DOHH2 (cell line): ENCODE data around the gene FREM3.

ENCODE experiments used
- H3F3A ChIP-seq: fragments of 200-600 bp; sonication (generic), shearing (Covaris generic); 2 replicates; pipeline ENCODE4 v1.6.0; 2016; ENCODE audit warnings: antibody characterized with exemption, mild to moderate bottlenecking; ENCODE audit not compliant: control insufficient read depth, insufficient read depth
- H3K27ac ChIP-seq: fragments of 200-600 bp; sonication (generic); 2 replicates; pipeline ENCODE4 v1.5.1; 2014; ENCODE audit warnings: low read depth, mild to moderate bottlenecking, low read length, moderate library complexity
- H3K27me3 ChIP-seq: fragments of 200-600 bp; sonication (generic); 2 replicates; pipeline ENCODE4 v1.6.1; 2014; ENCODE audit warnings: mild to moderate bottlenecking, low read length, mixed read lengths; ENCODE audit not compliant: control insufficient read depth
- H3K36me3 ChIP-seq: fragments of 200-600 bp; sonication (generic); 2 replicates; pipeline ENCODE4 v1.6.1; 2014; ENCODE audit warnings: mild to moderate bottlenecking, low read length, moderate library complexity, mixed read lengths; ENCODE audit not compliant: control insufficient read depth
- H3K4me1 ChIP-seq: fragments of 200-600 bp; sonication (generic); 2 replicates; pipeline ENCODE4 v1.6.1; 2014; ENCODE audit warnings: mild to moderate bottlenecking, low read length, mixed read lengths; ENCODE audit not compliant: control insufficient read depth
- H3K4me2 ChIP-seq: fragments of 200-600 bp; sonication (generic); 2 replicates; pipeline ENCODE4 v1.6.0; 2014; ENCODE audit warnings: mild to moderate bottlenecking, low read length, moderate library complexity
- H3K4me3 ChIP-seq: fragments of 200-600 bp; sonication (generic); 2 replicates; pipeline ENCODE4 v1.5.1; 2014; ENCODE audit warnings: mild to moderate bottlenecking, low read length, mixed read lengths
- H3K79me2 ChIP-seq: fragments of 200-600 bp; sonication (generic); 2 replicates; pipeline ENCODE4 v1.6.1; 2014; ENCODE audit warnings: mild to moderate bottlenecking, low read length, mixed read lengths; ENCODE audit not compliant: control insufficient read depth
- H3K9me2 ChIP-seq: fragments of 200-600 bp; sonication (generic); replicated peaks from 2 replicates; pipeline ENCODE4 v1.6.1; 2014; ENCODE audit warnings: mild to moderate bottlenecking, low read length, mixed read lengths; ENCODE audit not compliant: control insufficient read depth
- H3K9me3 ChIP-seq: fragments of 200-600 bp; sonication (generic); 2 replicates; pipeline ENCODE4 v1.6.1; 2014; ENCODE audit warnings: antibody characterized with exemption, low read length, mixed read lengths; ENCODE audit not compliant: control insufficient read depth, insufficient read depth
- H4K20me1 ChIP-seq: fragments of 200-600 bp; sonication (generic); 2 replicates; pipeline ENCODE4 v1.6.0; 2014; ENCODE audit warnings: low read depth, mild to moderate bottlenecking, antibody characterized with exemption, low read length, moderate library complexity; ENCODE audit not compliant: control insufficient read depth, insufficient read depth
- CTCF ChIP-seq: fragments of 200-600 bp; sonication (generic); IDR thresholded peaks from one replicate; pipeline ENCODE4 v1.5.1; 2014; ENCODE audit warnings: antibody characterized with exemption, mild to moderate bottlenecking, low read depth, low read length; ENCODE audit not compliant: poor library complexity, severe bottlenecking
- EZH2phosphoT487 ChIP-seq: fragments of 200-600 bp; sonication (generic); IDR thresholded peaks from 2 replicates; pipeline ENCODE4 v1.6.1; 2017; ENCODE audit warnings: borderline replicate concordance, mild to moderate bottlenecking, antibody characterized with exemption, low read length, moderate library complexity, mixed read lengths

Gene FREM3

GRCh38 chr4:143643399-143643798 is 57.1 kb downstream of the FREM3 start:
- no peak overlapping the region for H3K27ac ChIP-seq
- no peak overlapping the region for H3K4me3 ChIP-seq
- H3K4me1 ChIP-seq = no peaks in the 10 kb centered on the region
- no peaks in the 10 kb centered on the region for H3K36me3 ChIP-seq
- H4K20me1 ChIP-seq = no peaks in the 10 kb centered on the region
- no peak overlapping the region for H3K4me2 ChIP-seq
- H3K9me3 ChIP-seq = peaks cover 7% of the 10 kb centered on the region; the same call in 1 of the 2 replicates
- no peaks in the 10 kb centered on the region for H3F3A ChIP-seq
- no peaks in the 10 kb centered on the region for H3K79me2 ChIP-seq
- no peaks in the 10 kb centered on the region for H3K27me3 ChIP-seq
- TF ChIP-seq EZH2phosphoT487 (no peak), CTCF (no peak)
- H3K9me2 ChIP-seq = no peaks in the 10 kb centered on the region

GRCh38 chr4:143642611-143643010 is 57.9 kb downstream of the FREM3 start:
- TF ChIP-seq CTCF = no peak
- Histone ChIP-seq H3F3A (no peaks in the 10 kb centered on the region), H3K4me2 (no peak overlapping the region), H3K9me2 (no peaks in the 10 kb centered on the region), H4K20me1 (no peaks in the 10 kb centered on the region), H3K4me3 (no peak overlapping the region), H3K27ac (no peak overlapping the region), H3K36me3 (no peaks in the 10 kb centered on the region), H3K27me3 (no peaks in the 10 kb centered on the region), H3K79me2 (no peaks in the 10 kb centered on the region), H3K9me3 (peaks cover 4% of the 10 kb centered on the region; the same call in 1 of the 2 replicates), H3K4me1 (no peaks in the 10 kb centered on the region)

GRCh38 chr4:143641361-143641760 is 59.1 kb downstream of the FREM3 start:
- TF ChIP-seq CTCF (no peak), EZH2phosphoT487 (no peak)
- H3K4me2 ChIP-seq = no peak overlapping the region

GRCh38 chr4:143634763-143635162 is 65.7 kb downstream of the FREM3 start:
- no peaks in the 10 kb centered on the region for H3K36me3 ChIP-seq
- H3K27ac ChIP-seq = no peak overlapping the region
- H3K4me1 ChIP-seq = no peaks in the 10 kb centered on the region
- no peaks in the 10 kb centered on the region for H3F3A ChIP-seq
- H3K27me3 ChIP-seq = no peaks in the 10 kb centered on the region
- no peaks in the 10 kb centered on the region for H3K79me2 ChIP-seq
- no peak overlapping the region for H3K4me2 ChIP-seq
- H3K9me3 ChIP-seq = no peaks in the 10 kb centered on the region
- TF ChIP-seq EZH2phosphoT487 = no peak
- no peak for TF ChIP-seq CTCF
- H3K4me3 ChIP-seq = no peak overlapping the region
- no peaks in the 10 kb centered on the region for H3K9me2 ChIP-seq
- no peaks in the 10 kb centered on the region for H4K20me1 ChIP-seq

More at GRCh38 chr4:143641361-143641760, 59.1 kb downstream of the FREM3 start:
- H3K27ac ChIP-seq = no peak overlapping the region
- H4K20me1 ChIP-seq = no peaks in the 10 kb centered on the region
- H3K79me2 ChIP-seq = no peaks in the 10 kb centered on the region
- no peaks in the 10 kb centered on the region for H3K27me3 ChIP-seq
- H3F3A ChIP-seq = no peaks in the 10 kb centered on the region
- H3K9me2 ChIP-seq = no peaks in the 10 kb centered on the region
- H3K4me3 ChIP-seq = no peak overlapping the region
- no peaks in the 10 kb centered on the region for H3K36me3 ChIP-seq
- H3K4me1 ChIP-seq = no peaks in the 10 kb centered on the region
- no peaks in the 10 kb centered on the region for H3K9me3 ChIP-seq
